GM18502 (cell line): ENCODE results near the gene RIMKLA.

ENCODE experiments used
- ATAC-seq: cut with Tn5 transposase; IDR thresholded peaks from one replicate; pipeline ENCODE4 v1.9.1; 2021; ENCODE audit warnings: mild to moderate bottlenecking; ENCODE audit not compliant: unreplicated experiment, poor library complexity

The RIMKLA gene

GRCh38 chr1:42469727-42470126, 89.1 kb downstream of the RIMKLA start:
- ATAC-seq = no peak
